GM12864 (cell line): Measurements from ENCODE around the gene ATP8A2.

Experiments used
- DNase-seq: peaks from one replicate; pipeline ENCODE4 v3.0.0-alpha.2; 2011; ENCODE audit warnings: low read depth
- H3K4me3 ChIP-seq: 2 replicates; pipeline ENCODE4 v1.5.1; 2011; ENCODE audit warnings: mild to moderate bottlenecking, low read depth, low read length, control low read depth
- CTCF ChIP-seq: IDR thresholded peaks from 2 replicates; pipeline ENCODE4 v1.5.1; 2011; ENCODE audit warnings: low read depth, mild to moderate bottlenecking, moderate library complexity, low read length, control low read depth, inconsistent platforms; ENCODE audit errors: missing control alignments

Gene ATP8A2

GRCh38 chr13:25862156-25862555 is 490.4 kb downstream of the ATP8A2 start:
- no peak overlapping the region for H3K4me3 ChIP-seq
- no peak for DNase-seq
- no peak for TF ChIP-seq CTCF

GRCh38 chr13:25864116-25864515 is 492.3 kb downstream of the ATP8A2 start:
- no peak for DNase-seq
- TF ChIP-seq CTCF = no peak

GRCh38 chr13:25864936-25865335 is 493.2 kb downstream of the ATP8A2 start:
- no peak for TF ChIP-seq CTCF
- no peak for DNase-seq
- H3K4me3 ChIP-seq = no peak overlapping the region

More at GRCh38 chr13:25864116-25864515, 492.3 kb downstream of the ATP8A2 start:
- H3K4me3 ChIP-seq = no peak overlapping the region

- TF ChIP-seq CTCF = no peak
- DNase-seq = no peak
- no peak overlapping the region for H3K4me3 ChIP-seq
Measured at GRCh38 chr13:25865391-25865790, 493.6 kb downstream of the ATP8A2 start.

- no peak for DNase-seq
- no peak for TF ChIP-seq CTCF
- no peak overlapping the region for H3K4me3 ChIP-seq
Measured at GRCh38 chr13:25867038-25867437, 495.3 kb downstream of the ATP8A2 start.

GRCh38 chr13:25868490-25868889 is 496.7 kb downstream of the ATP8A2 start:
- H3K4me3 ChIP-seq = no peak overlapping the region
- TF ChIP-seq CTCF = no peak
- DNase-seq = no peak

GRCh38 chr13:25869941-25870340 is 498.2 kb downstream of the ATP8A2 start:
- no peak for TF ChIP-seq CTCF
- H3K4me3 ChIP-seq = no peak overlapping the region
- no peak for DNase-seq
